Esophagus squamous epithelium (tissue), 5 donors: ENCODE measurements around the gene KANSL1. TPM values are rescaled to one million over a fixed set of nuclear protein-coding genes. Genes with fewer than 3 reads are reported as not detected.

ENCODE experiments used
- DNase-seq: peaks from one replicate; lab custom pipeline; 2025; lab: John Stamatoyannopoulos, UW
- H3K27ac ChIP-seq, 4 donors: fragments of 200-600 bp; sonication (generic); one replicate each; pipeline ENCODE4 v1.5.1; 2016 to 2019; ENCODE audit warnings: mild to moderate bottlenecking in 1 of 4
- H3K27me3 ChIP-seq, 4 donors: fragments of 200-600 bp; sonication (generic); 1 replicate in 3 of 4; 2 replicates in 1 of 4; pipeline versions ENCODE4 v1.5.1 to v1.6.0; 2017 to 2021; ENCODE audit warnings: antibody characterized with exemption in 1 of 4
- H3K36me3 ChIP-seq, 3 donors: fragments of 200-600 bp; sonication (generic); one replicate each; pipeline ENCODE4 v1.5.1; 2016 to 2019
- H3K4me1 ChIP-seq, 3 donors: fragments of 200-600 bp; sonication (generic); one replicate each; pipeline ENCODE4 v1.5.1; 2017 to 2019
- H3K4me3 ChIP-seq, 4 donors: fragments of 200-600 bp; sonication (generic); 1 replicate in 3 of 4; 2 replicates in 1 of 4; pipeline ENCODE4 v1.5.1; 2016 to 2019; ENCODE audit warnings: mild to moderate bottlenecking in 2 of 4, moderate library complexity in 1 of 4
- H3K9me3 ChIP-seq, 3 donors: fragments of 200-600 bp; sonication (generic); one replicate each; pipeline ENCODE4 v1.5.1; 2016 to 2019
- CTCF ChIP-seq, 6 experiments: fragments of 450-650 bp in 4 of 6; fragments of 200-600 bp in 2 of 6; sonication (generic) in 2 of 6; IDR thresholded peaks; one replicate each; pipeline ENCODE4 v1.5.1; 2016 to 2019; ENCODE audit warnings: antibody characterized with exemption in 6 of 6, mild to moderate bottlenecking in 4 of 6, moderate library complexity in 4 of 6
- POLR2A ChIP-seq, 4 donors: fragments of 450-650 bp; IDR thresholded peaks; one replicate each; pipeline ENCODE4 v1.6.1; 2017; ENCODE audit warnings: antibody characterized with exemption in 4 of 4, mild to moderate bottlenecking in 4 of 4, moderate library complexity in 3 of 4
- WGBS, 2 donors: methylation state at CpG; one replicate each; pipeline ENCODE4 v1.1.5; 2018; 5-methylcytosine and 5-hydroxymethylcytosine counted together
- intact Hi-C: fragments of 100-400 bp; cut with DNase I; formaldehyde crosslinking; loops from one replicate; pipeline ENCODE4 v1.15.0; 2022
- total RNA-seq, 4 donors: library from RNA; depleted of rRNA; stranded (reverse); fragments of >200 nt; gene quantifications; one replicate each; pipeline ENCODE4 v1.1.0, GENCODE V29; 2016
- donor health status: DM: yes; HTN: yes; CAD: no.

Gene KANSL1
- total RNA-seq, 4 donors from 2014 or later = 31.0 to 79.0 (median 51.8) TPM

DNA sequence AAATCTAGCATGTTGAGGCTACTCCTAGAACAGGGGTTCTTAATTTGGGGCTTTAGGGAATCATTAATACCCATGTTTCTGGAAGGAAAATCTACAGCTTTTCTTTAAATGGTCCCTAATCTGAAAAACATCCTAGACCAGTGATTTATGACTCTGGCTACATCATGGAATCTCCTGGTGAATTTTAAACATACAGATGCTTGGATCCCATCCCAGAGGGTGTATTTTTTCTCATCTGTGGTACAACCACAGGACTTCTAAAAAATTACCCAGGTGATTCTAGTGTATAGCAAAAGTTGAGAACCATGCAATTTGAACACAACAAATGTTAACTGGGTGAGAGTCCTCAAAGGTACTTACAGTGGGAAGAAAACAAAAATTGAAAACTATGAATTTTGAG is 41.5 kb downstream of the KANSL1 start:
- TF ChIP-seq CTCF (IDR thresholded peaks at IDR 0.05) = no peak
- no peak for TF ChIP-seq POLR2A (IDR thresholded peaks at IDR 0.05)
- H3K27ac ChIP-seq = no peak overlapping the region
- no peaks in the 10 kb centered on the region for H3K27me3 ChIP-seq
- intact Hi-C loops = no loop called here
- H3K9me3 ChIP-seq = no peaks in the 10 kb centered on the region
- H3K4me3 ChIP-seq = no peak overlapping the region
- no peaks in the 10 kb centered on the region for H3K36me3 ChIP-seq
- peaks cover 20 to 96% (median 62%) of the 10 kb centered on the region in 3 donors for H3K4me1 ChIP-seq
- no peak for DNase-seq

- Histone ChIP-seq H3K9me3 (no peaks in the 10 kb centered on the region), H3K27me3 (no peaks in the 10 kb centered on the region), H3K36me3 (no peaks in the 10 kb centered on the region), H3K27ac (no peak overlapping the region), H3K4me1 (peaks cover 20 to 93% (median 54%) of the 10 kb centered on the region in 3 donors), H3K4me3 (no peak overlapping the region)
- DNase-seq = no peak
- 32 to 34% methylated on average over 2 of the region's 2 CpGs for WGBS, 2 donors
- intact Hi-C loops = no loop called here
- TF ChIP-seq CTCF (IDR thresholded peaks at IDR 0.05) (no peak), POLR2A (IDR thresholded peaks at IDR 0.05) (no peak)
These were observed 42.8 kb downstream of the KANSL1 start for GRCh38 chr17:46150216-46150963.

DNA sequence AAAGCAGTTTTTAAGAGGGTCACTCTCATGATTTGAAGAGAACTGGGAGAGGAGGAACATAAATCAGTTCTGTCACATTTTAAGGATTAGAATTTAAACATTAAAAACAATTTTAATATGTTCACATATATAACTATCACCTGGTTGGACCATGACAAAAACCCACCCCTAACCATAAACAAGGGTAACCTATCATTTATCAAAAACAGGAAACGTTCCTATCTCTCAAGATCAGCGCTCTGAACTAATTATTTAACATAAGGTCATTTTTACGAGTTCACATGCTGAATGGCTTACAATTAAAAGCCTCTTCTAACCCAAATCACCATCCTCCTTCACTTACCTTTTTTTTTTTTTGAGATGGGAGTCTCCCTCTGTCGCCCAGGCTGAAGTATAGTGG is 45.0 kb downstream of the KANSL1 start:
- H3K36me3 ChIP-seq = no peaks in the 10 kb centered on the region
- DNase-seq = no peak
- H3K4me1 ChIP-seq = peaks cover 12 to 90% (median 39%) of the 10 kb centered on the region in 3 donors
- WGBS, 2 donors = 73 to 74% methylated on average over 4 of the region's 4 CpGs
- H3K4me3 ChIP-seq = no peak overlapping the region
- H3K27me3 ChIP-seq = no peaks in the 10 kb centered on the region
- intact Hi-C loops = no loop called here
- TF ChIP-seq CTCF (IDR thresholded peaks at IDR 0.05) (no peak), POLR2A (IDR thresholded peaks at IDR 0.05) (no peak)
- H3K27ac ChIP-seq = no peak overlapping the region
- H3K9me3 ChIP-seq = no peaks in the 10 kb centered on the region

DNA sequence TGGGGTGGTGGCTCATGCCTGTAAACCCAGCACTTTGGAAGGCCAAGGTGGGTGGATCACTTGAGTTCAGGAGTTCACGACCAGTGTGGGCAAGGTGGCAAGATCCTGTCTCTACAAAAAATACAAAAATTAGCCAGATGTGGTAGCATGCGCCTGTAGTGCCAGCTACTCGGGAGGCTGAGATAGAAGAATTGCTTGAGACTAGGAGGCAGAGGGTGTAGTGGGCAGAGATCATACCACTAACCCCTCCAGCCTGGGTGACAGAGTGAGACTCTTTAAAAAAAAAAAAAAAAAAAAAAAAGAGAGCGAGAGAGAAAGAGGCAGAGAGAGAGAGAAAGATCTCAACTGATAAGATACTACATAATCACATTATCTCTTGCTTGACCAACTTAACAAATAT is 45.9 kb downstream of the KANSL1 start:
- no peak overlapping the region for H3K4me3 ChIP-seq
- DNase-seq = no peak
- intact Hi-C loops = no loop called here
- no peaks in the 10 kb centered on the region for H3K9me3 ChIP-seq
- H3K27me3 ChIP-seq = no peaks in the 10 kb centered on the region
- no peak for TF ChIP-seq CTCF (IDR thresholded peaks at IDR 0.05)
- TF ChIP-seq POLR2A (IDR thresholded peaks at IDR 0.05) = no peak
- H3K27ac ChIP-seq = no peak overlapping the region
- H3K36me3 ChIP-seq = no peaks in the 10 kb centered on the region
- 89 to 100% methylated on average over 4 of the region's 4 CpGs for whole genome bisulfite sequencing, 2 donors
- H3K4me1 ChIP-seq = peaks cover 11 to 90% (median 32%) of the 10 kb centered on the region in 3 donors

DNA sequence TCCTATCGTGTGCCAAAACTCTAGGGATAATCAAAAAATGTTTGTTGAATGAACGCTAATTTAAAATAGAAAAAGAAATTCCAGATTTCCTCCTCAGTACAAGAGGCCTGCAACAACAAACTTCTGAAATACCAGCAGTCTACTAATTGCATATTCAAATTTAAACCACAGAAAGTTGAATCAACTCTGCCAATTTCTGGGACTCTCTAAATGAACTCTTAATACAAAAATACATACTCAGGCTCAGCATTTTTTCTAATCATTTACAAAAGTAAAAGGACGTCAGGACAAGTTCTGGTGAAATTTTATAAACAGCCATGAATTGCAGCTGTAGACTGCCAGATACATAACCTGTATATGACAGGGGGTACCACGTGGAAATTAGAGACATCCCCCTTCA is 49.0 kb downstream of the KANSL1 start:
- no peak for TF ChIP-seq POLR2A (IDR thresholded peaks at IDR 0.05)
- TF ChIP-seq CTCF (IDR thresholded peaks at IDR 0.05) = no peak
- H3K4me3 ChIP-seq = no peak overlapping the region
- H3K4me1 ChIP-seq = peaks cover 11 to 90% (median 25%) of the 10 kb centered on the region in 3 donors
- H3K27ac ChIP-seq = no peak overlapping the region
- WGBS, 2 donors = 34 to 48% methylated on average over 4 of the region's 4 CpGs
- no peaks in the 10 kb centered on the region for H3K9me3 ChIP-seq
- no peaks in the 10 kb centered on the region for H3K36me3 ChIP-seq
- DNase-seq = no peak
- intact Hi-C loops = no loop called here
- no peaks in the 10 kb centered on the region for H3K27me3 ChIP-seq
